ENCODE data around the gene RIMBP3C. TPM values are rescaled to one million over a fixed set of nuclear protein-coding genes. Genes with fewer than 3 reads are reported as not detected.
"Not testable (repeated sequence)": the region's sequence is repeated elsewhere in the genome, so short reads cannot be mapped to it uniquely, and the experiment has no call there.

RIMBP3C gene, protein sequence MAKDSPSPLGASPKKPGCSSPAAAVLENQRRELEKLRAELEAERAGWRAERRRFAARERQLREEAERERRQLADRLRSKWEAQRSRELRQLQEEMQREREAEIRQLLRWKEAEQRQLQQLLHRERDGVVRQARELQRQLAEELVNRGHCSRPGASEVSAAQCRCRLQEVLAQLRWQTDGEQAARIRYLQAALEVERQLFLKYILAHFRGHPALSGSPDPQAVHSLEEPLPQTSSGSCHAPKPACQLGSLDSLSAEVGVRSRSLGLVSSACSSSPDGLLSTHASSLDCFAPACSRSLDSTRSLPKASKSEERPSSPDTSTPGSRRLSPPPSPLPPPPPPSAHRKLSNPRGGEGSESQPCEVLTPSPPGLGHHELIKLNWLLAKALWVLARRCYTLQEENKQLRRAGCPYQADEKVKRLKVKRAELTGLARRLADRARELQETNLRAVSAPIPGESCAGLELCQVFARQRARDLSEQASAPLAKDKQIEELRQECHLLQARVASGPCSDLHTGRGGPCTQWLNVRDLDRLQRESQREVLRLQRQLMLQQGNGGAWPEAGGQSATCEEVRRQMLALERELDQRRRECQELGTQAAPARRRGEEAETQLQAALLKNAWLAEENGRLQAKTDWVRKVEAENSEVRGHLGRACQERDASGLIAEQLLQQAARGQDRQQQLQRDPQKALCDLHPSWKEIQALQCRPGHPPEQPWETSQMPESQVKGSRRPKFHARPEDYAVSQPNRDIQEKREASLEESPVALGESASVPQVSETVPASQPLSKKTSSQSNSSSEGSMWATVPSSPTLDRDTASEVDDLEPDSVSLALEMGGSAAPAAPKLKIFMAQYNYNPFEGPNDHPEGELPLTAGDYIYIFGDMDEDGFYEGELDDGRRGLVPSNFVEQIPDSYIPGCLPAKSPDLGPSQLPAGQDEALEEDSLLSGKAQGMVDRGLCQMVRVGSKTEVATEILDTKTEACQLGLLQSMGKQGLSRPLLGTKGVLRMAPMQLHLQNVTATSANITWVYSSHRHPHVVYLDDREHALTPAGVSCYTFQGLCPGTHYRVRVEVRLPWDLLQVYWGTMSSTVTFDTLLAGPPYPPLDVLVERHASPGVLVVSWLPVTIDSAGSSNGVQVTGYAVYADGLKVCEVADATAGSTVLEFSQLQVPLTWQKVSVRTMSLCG (N-terminal part only)
- total RNA-seq = under 1 TPM in 3 of 4 donors, not detected in 1; 0.13 to 0.59 (median 0.45) TPM

DNA sequence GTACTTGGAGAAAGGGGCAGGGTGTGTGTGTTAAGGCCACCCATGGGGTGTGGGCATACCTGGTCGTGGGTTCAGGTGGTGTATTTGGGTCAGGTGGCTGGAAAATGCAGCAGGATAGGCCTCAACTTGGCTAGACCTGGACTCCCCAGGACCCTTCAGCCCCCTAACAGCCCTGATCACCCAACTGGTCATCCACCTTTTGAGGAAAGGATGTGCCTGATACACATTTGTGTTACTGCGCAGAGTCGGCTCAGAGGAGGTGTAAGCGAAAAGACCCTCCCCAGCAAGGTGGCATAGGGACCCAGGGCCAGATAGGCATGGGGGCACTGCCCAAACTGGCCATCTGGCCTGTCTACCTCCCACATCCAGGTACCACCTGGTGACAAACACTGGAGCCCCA, at the start of gene RIMBP3C:
Gene RIMBP3C (minus strand): TSS at position 101 of the 400 bp plus-strand sequence. CDS start 485 bp downstream, outside the sequence.
- H3K9me3 ChIP-seq; H3K36me3 ChIP-seq; H3K27me3 ChIP-seq; H3K4me1 ChIP-seq; H3K27ac ChIP-seq; H3K4me3 ChIP-seq (replicated peaks in 1 of 3); DNase-seq; intact Hi-C loops (cut with DNase I): not testable (repeated sequence)
- WGBS, 2 donors = no CpG with 5 or more reads among the region's 4 CpGs

DNA sequence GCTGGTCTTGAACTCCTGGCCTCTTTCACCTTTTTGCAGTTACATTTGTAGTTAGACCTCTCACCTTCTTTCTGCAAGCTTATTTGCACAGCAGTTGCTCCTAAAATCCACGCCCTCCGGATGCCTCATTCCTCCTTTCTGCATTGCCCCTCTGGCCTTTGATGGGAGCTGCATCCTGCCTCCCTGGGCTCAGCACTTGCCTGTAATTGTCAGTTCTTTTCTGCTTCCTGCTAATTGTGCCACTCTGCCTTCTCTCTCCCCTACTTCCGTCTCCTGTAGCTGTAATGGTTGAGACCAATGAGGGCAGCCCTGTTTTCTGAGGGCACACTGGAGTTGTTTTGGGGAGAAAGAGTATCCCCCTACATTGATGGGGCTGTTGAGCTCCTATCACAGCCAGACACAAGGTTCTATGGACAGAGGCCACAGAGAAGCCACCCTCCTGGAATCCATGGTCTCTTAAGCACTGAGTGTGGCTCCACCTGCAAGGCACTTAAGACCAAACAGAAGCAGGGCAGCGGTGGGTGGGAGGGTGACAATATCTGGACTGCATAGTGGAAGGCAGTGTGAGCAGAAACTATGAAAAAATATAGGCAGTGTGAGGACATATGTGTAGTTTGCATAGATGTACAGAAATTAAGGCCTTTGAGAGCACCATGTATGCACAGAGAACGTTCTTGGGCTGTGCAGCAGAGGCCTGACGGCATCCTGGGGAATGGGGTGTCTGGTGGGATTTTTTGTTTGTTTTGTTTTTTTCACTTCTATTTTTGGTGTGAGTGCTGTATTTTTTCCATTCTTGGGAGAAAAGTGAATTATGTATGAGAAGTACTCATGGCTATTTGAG, 48.0 kb upstream of the RIMBP3C start:
- no peak for DNase-seq
- TF ChIP-seq POLR2A (IDR thresholded peaks at IDR 0.05) = no peak
- TF ChIP-seq, protein P1, sequence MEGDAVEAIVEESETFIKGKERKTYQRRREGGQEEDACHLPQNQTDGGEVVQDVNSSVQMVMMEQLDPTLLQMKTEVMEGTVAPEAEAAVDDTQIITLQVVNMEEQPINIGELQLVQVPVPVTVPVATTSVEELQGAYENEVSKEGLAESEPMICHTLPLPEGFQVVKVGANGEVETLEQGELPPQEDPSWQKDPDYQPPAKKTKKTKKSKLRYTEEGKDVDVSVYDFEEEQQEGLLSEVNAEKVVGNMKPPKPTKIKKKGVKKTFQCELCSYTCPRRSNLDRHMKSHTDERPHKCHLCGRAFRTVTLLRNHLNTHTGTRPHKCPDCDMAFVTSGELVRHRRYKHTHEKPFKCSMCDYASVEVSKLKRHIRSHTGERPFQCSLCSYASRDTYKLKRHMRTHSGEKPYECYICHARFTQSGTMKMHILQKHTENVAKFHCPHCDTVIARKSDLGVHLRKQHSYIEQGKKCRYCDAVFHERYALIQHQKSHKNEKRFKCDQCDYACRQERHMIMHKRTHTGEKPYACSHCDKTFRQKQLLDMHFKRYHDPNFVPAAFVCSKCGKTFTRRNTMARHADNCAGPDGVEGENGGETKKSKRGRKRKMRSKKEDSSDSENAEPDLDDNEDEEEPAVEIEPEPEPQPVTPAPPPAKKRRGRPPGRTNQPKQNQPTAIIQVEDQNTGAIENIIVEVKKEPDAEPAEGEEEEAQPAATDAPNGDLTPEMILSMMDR (IDR thresholded peaks at IDR 0.05) = no peak
- Histone ChIP-seq H3K9me3 (no peaks in the 10 kb centered on the region), H3K27me3 (no peaks in the 10 kb centered on the region), H3K36me3 (peaks cover 0 to 7% of the 10 kb centered on the region in 2 donors), H3K4me1 (peaks cover 0 to 5% of the 10 kb centered on the region in 2 donors), H3K4me3 (replicated peaks in 1 of 3) (no peak overlapping the region), H3K27ac (no peak overlapping the region)
- intact Hi-C loops (cut with DNase I) = no loop called here
- WGBS, 2 donors = 73 to 81% methylated on average over 6 of the region's 6 CpGs

DNA sequence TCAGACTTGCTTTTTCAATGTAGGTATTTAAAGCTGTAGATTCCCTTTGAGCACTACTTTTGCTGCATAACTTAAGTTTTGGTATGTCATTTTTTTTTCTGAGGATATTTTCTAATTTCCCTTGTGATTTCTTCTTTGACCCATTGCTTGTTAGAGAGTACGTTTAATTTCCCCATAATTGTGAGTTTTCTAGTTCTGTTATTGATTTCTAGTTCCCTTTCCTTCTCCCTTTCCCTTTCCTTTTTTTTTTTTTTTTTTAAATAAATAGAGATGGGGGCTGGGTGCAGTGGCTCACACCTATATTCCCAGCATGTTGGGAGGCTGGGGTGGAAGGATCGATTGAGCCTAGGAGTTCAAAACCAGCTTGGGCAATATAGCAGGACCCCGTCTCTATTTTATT, 47.0 kb upstream of the RIMBP3C start:
- DNase-seq = no peak
- 93 to 95% methylated on average over 3 of the region's 3 CpGs for WGBS, 2 donors
- H3K9me3 ChIP-seq = no peaks in the 10 kb centered on the region
- H3K27ac ChIP-seq = no peak overlapping the region
- TF ChIP-seq, protein P1 (IDR thresholded peaks at IDR 0.05) = no peak
- no peak for TF ChIP-seq POLR2A (IDR thresholded peaks at IDR 0.05)
- intact Hi-C loops (cut with DNase I) = no loop called here
- no peak overlapping the region for H3K4me3 ChIP-seq (replicated peaks in 1 of 3)
- H3K4me1 ChIP-seq = peaks cover 0 to 5% of the 10 kb centered on the region in 2 donors
- peaks cover 0 to 16% of the 10 kb centered on the region in 2 donors for H3K36me3 ChIP-seq
- H3K27me3 ChIP-seq = no peaks in the 10 kb centered on the region

DNA sequence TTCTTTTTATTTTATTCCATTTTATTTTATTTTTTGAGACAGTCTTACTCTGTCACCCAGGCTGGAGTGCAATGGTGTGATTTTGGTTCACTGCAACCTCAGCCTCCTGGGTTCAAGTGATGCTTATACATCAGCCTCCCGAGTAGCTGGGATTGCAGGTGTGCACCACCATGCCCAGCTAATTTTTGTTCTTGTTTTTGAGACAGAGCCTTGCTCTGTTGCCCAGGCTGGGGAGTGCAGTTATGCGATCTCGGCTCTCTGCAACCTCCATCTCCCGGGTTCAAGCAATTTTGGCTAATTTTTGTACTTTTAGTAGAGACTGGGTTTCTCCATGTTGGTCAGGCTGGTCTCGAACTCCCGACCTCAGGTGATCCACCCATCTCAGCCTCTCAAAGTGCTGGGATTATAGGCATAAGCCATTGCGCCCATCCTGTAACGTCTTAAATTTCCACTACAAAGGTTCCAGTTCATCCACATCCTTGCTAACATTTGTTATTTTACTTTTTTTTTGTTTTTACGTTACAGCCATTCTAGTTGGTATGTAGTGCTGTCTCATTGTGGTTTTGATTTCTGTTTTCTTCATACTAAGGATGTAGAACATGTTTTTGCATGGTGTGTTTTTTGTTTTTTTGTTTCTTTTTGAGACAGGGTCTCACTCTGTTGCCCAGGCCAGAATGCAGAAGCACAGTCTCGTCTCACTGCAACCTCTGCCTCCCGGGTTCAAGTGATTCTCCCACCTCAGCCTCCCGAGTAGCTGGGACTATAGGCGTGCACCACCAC, 45.3 kb upstream of the RIMBP3C start:
- Histone ChIP-seq H3K4me1 (peaks cover 1 to 14% of the 10 kb centered on the region in 2 donors), H3K36me3 (peaks cover 0 to 22% of the 10 kb centered on the region in 2 donors)
- H3K4me3 ChIP-seq (replicated peaks in 1 of 3); H3K27ac ChIP-seq; DNase-seq; H3K27me3 ChIP-seq; intact Hi-C loops (cut with DNase I); H3K9me3 ChIP-seq: not testable (repeated sequence)
- 97 to 98% methylated on average over 13 of the region's 13 CpGs for WGBS, 2 donors

DNA sequence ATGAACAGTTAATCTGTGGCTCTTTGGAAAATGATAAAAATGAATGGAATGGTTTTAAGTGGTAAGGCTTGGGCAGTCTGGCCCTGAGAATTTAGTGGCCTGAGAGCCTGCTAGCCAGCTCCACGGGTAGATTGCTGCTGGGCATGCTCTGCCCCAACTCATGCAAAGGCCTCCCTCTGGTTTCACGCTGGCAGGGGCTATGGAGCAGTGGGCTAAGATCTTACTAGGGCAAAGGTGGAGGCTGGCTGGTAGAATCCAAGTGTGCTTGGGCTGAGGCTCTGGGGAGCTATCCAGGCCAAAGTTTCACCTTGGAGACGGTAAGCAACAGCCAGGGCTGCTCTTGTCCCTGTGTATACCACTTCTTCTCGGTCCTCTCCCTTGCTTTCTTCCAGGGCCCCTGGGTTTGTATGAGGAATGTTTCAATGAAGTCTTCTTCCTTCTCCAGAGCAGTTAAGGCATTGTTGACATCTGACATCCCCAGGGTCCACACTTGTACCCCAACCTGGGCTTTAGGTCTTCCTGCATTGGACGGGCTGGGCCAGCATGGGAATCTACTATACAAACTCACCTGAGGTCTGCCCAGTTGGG, 43.7 kb upstream of the RIMBP3C start:
- TF ChIP-seq, protein P1 (IDR thresholded peaks at IDR 0.05) = no peak
- TF ChIP-seq POLR2A (IDR thresholded peaks at IDR 0.05) = no peak
- peaks cover 0 to 22% of the 10 kb centered on the region in 2 donors for H3K36me3 ChIP-seq
- no peak overlapping the region for H3K27ac ChIP-seq
- H3K4me1 ChIP-seq = peaks cover 12 to 24% of the 10 kb centered on the region in 2 donors
- H3K27me3 ChIP-seq = no peaks in the 10 kb centered on the region
- no peak overlapping the region for H3K4me3 ChIP-seq (replicated peaks in 1 of 3)
- intact Hi-C loops (cut with DNase I) = no loop called here
- H3K9me3 ChIP-seq = no peaks in the 10 kb centered on the region
- DNase-seq = no peak
- 83 to 88% methylated on average over 5 of the region's 5 CpGs for WGBS, 2 donors
